ENCODE data around the gene BHLHE23.

Gene BHLHE23

DNA sequence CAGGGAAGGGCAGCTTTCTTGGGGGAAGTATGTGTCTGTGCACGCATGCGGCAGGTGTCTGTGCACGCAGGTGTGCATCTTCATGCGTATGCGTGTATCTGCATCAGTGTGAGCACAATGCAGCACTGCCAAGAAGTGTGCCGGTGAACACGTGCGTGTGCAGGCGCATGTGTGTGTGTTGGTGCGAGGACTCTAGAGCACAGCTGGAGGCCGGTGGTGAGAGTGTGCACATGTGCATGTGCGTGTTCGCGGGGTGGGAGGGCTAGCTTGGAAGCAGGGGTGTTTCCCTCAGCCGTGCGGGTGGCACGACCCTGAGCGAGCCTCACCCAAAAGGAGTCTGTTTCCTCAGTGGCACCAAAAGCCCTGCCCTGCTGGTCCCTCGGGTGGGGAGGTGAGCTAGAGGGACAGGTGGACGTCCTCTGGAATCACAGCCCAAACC, 46.7 kb downstream of the BHLHE23 start:
- no peak for DNase-seq (ENCODE audit: low read depth)
- no peak overlapping the region for H3K4me3 ChIP-seq (replicated peaks; ENCODE audit: low read depth, low read length)
- TF ChIP-seq, protein P1, sequence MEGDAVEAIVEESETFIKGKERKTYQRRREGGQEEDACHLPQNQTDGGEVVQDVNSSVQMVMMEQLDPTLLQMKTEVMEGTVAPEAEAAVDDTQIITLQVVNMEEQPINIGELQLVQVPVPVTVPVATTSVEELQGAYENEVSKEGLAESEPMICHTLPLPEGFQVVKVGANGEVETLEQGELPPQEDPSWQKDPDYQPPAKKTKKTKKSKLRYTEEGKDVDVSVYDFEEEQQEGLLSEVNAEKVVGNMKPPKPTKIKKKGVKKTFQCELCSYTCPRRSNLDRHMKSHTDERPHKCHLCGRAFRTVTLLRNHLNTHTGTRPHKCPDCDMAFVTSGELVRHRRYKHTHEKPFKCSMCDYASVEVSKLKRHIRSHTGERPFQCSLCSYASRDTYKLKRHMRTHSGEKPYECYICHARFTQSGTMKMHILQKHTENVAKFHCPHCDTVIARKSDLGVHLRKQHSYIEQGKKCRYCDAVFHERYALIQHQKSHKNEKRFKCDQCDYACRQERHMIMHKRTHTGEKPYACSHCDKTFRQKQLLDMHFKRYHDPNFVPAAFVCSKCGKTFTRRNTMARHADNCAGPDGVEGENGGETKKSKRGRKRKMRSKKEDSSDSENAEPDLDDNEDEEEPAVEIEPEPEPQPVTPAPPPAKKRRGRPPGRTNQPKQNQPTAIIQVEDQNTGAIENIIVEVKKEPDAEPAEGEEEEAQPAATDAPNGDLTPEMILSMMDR (IDR thresholded peaks at IDR 0.05; ENCODE audit: low read length, missing control alignments): no peak

DNA sequence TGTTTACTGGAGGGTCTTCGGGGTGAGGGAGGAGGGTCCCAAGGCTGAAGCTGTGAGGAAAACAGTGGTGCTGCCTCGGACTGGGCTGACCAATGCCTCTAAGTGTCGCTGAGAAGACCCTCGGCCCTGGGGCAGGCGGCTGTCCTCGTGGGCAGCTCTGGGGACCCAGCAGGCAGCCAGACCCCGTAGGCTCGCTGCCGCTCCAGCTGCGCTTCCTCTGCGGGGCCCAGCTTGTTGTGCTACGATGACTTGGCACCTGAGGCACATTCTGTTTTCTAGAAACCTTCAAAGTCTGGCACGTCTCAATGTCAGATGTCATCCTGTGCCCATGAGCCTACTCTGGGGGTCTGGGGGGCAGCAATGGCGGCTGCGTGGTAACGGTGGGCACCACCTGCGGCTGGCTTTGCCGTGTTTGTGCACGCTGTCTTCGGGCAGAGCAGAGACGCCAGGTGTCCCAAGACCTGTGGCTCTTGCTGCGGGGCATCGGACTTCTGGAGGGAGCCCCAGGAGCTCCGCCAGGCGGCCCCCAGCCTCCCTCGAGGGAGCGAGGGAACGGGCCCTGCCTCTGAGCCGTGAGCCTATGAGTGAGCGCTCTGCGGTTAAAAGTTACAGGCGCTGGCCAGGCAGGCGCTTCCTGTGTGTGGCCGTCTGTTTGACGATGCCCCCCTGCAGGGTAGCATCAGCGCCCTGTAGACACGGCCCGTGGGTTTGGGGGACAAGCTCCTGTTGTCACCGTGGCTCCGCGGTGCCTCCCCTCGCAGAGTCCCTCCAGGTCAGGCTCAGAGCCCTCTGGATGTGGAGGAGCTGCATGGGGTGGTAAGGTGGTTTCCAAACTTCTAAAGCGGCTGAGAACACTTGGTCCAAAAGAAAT, 47.4 kb downstream of the BHLHE23 start:
- no peak for DNase-seq (ENCODE audit: low read depth)
- no peak overlapping the region for H3K4me3 ChIP-seq (replicated peaks; ENCODE audit: low read depth, low read length)
- TF ChIP-seq, protein P1 (IDR thresholded peaks at IDR 0.05; ENCODE audit: low read length, missing control alignments): no peak

DNA sequence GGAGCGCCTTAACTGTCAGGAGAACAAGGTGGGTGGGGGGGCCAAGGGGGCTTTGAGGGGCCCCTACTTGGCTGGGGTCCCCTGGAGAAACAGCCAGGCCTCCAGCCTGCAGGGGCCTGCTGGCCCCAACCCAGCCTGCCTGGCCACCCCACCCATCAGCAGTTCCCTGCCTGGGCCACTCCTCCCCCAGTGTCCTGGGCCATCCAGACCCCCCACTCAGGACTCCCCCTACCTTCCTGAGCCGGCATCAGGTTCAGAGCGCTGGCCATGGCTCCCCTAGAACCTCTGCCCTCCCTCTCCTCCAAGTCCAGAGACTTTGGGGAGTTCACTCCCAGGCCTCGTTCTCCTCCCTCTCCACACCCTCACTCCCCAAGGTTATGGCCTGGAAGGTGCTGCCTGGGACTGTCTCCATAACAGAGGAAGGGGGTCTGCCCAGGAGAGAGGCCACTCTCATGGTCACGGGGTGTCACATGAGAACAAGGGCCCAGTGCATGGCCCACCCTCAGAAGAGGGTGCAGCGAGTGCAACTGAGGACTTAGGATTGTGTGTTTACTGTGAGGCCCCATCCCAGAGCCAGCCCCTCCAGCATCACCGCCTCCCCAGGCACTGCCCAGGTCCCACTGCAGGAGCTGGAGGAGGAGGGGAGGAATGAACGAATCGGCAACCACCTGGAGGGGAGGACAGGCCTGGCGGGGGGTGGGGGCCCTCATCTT, 48.2 kb downstream of the BHLHE23 start:
- TF ChIP-seq, protein P1 (IDR thresholded peaks at IDR 0.05; ENCODE audit: low read length, missing control alignments): no peak
- H3K4me3 ChIP-seq (replicated peaks; ENCODE audit: low read depth, low read length): no peak overlapping the region
- no peak for DNase-seq (ENCODE audit: low read depth)

DNA sequence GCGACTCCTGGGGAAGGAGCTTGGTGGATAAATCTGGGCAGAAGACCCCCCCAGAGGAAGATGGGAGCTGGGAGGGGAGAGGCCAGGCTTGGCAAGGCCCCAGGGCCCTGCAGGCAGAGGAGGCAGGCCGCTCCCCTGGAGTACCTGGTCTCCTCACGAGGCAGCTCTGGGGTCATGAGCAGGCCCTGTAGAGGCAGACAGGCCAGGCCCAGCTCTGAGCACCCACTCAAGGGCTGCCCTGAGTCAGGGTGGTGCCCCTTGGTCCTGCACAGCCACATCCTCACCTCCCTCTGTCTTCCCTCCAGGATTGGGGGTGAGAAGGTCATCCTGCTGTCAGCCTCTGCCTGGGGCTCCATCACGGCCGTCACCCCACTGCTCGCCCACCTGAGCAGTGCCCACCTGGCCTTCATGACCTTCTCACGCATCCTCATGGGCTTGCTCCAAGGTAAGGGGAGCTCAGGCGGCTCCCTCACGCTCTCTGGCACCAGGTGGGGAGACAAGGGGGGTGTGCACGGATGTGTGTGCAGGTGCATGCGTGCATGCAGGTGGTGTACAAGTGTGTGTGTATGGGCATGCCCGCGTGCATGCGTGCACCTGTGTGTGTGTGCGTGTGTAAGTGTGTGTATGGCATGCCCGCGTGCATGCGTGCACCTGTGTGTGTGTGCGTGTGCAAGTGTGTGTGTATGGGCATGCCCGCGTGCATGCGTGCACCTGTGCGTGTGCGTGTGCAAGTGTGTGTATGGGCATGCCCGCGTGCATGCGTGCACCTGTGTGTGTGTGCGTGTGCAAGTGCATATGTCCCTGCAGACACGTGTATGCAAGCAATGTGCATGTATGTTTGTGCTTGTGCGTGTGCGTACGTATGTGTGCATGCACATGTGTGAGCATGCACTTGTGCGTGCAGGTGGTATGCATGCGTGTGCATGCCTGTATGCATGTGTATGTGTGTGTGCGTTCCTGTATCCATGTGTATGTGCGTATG, 49.3 kb downstream of the BHLHE23 start:
- H3K4me3 ChIP-seq (replicated peaks; ENCODE audit: low read depth, low read length): no peak overlapping the region
- DNase-seq (ENCODE audit: low read depth): no peak
- TF ChIP-seq, protein P1 (IDR thresholded peaks at IDR 0.05; ENCODE audit: low read length, missing control alignments): no peak

DNA sequence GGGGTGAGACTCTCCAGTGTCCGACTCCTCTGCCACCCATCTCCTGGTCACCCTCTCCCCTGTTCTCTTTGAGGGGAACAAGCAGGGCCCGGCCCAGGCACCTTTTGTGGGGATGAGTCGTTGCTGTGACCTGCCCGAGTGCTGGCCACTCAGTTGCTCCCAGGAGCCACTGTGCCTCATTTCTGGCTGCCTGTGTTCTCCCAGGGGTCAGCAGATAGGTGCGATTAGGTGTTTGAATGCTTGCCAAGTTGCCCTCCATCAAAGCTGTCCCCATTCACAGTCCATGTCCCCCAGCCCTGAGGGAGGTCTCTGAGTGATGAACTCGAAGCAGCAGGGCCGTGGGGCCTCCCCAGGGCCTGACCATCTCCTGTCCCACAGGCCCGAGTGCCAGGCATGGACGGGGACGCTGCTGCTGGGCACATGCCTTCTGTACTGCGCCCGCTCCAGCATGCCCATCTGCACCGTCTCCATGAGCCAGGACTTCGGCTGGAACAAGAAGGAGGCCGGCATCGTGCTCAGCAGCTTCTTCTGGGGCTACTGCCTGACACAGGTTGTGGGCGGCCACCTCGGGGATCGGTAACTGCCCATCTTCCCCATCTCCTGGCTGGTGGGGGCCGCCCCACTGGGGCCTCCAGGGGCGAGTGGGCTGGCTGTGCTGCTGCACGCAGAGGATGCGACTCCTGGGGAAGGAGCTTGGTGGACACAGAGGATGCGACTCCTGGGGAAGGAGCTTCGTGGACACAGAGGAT, 50.2 kb downstream of the BHLHE23 start:
- H3K4me3 ChIP-seq (replicated peaks; ENCODE audit: low read depth, low read length): no peak overlapping the region
- TF ChIP-seq, protein P1 (IDR thresholded peaks at IDR 0.05; ENCODE audit: low read length, missing control alignments): no peak
- no peak for DNase-seq (ENCODE audit: low read depth)

All from fibroblast of pulmonary artery (primary cell).